Right ventricle myocardium superior (tissue), 1 donor: ENCODE data around the gene SBNO2. TPM values are rescaled to one million over a fixed set of nuclear protein-coding genes. Genes with fewer than 3 reads are reported as not detected.
"Not testable (repeated sequence)": the region's sequence is repeated elsewhere in the genome, so short reads cannot be mapped to it uniquely, and the experiment has no call there.

ENCODE experiments used
- ATAC-seq: fragments of 200-7000 bp; cut with Tn5 transposase; one replicate; pipeline ENCODE4 v1.9.1; 2020; ENCODE audit warnings: mild to moderate bottlenecking; ENCODE audit not compliant: poor library complexity
- DNase-seq: peaks from one replicate; pipeline ENCODE4 v3.0.0-alpha.2; 2020
- intact Hi-C: fragments of 100-400 bp; cut with DNase I; formaldehyde crosslinking; loops from one replicate; pipeline ENCODE4 v1.11.2; 2022
- total RNA-seq: library from RNA; stranded (reverse); fragmentation: NEBNext Ultra II Directional; extraction: Animal tissue kit (Norgen Biotek cat#: 25700); gene quantifications from one replicate; pipeline ENCODE4 v1.2.1, GENCODE V29; 2021
- donor health status: DM: no; HTN: yes; CAD: no; lungs with severe emphysema.

The SBNO2 gene
- total RNA-seq, 1 donor from 2014 or later: 15.1 TPM

DNA sequence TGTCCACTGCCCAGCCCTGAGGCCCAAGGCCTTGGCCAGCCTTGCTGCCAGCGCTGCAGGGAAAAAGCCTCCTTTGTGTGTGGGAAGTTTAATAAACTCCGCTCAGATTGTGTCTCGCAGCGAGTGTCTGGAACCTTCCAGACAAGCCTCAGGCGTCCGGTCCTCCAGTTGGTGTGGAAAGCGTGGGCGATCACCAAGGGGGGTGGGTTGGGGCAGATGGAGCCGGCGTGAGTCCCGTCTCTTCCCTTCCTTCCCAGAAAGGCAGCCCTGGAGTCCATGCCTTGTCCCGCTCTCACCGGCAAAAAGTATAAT lies 36.1 kb upstream of the SBNO2 start:
- DNase-seq (no peak), ATAC-seq (no peak)
- intact Hi-C loops: no loop called here

DNA sequence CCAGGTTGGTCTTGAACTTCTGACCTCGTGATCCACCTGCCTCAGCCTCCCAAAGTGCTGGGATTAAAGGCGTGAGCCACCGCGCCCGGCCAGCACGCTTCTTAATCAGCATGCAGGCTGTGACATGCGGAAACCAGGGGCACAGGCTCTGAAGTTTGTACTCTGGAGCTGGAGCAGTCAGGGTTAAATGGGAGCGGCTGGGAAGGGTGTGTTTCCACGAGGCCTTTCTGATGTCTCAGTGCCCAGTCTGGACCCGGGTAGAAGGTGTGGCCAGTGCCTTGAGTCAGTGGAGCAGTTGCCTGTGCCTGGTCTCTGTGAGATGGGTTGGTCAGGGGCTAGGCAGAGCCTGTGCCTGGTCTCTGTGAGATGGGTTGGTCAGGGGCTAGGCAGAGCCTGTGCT lies 34.8 kb upstream of the SBNO2 start:
- intact Hi-C loops, DNase-seq, ATAC-seq: not testable (repeated sequence)

DNA sequence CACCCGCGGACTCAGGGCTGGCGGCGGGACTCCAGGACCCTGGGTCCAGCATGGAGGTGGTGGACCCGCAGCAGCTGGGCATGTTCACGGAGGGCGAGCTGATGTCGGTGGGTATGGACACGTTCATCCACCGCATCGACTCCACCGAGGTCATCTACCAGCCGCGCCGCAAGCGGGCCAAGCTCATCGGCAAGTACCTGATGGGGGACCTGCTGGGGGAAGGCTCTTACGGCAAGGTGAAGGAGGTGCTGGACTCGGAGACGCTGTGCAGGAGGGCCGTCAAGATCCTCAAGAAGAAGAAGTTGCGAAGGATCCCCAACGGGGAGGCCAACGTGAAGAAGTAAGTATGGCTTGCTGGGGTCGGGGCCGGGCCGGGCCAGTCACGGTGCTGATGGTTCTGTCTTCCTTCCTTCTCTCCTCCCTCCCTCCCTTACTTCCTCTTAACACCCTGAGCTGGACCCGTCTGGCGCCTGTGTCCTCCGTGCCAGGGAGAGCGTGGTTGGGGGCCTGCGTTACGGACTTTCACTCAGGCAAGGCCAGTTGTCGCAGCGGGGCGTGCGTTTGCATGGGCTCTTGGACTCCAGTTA lies 32.9 kb upstream of the SBNO2 start:
- ATAC-seq (peak; percentile 2), DNase-seq (peak; percentile 72)
- intact Hi-C loops: no loop called here

DNA sequence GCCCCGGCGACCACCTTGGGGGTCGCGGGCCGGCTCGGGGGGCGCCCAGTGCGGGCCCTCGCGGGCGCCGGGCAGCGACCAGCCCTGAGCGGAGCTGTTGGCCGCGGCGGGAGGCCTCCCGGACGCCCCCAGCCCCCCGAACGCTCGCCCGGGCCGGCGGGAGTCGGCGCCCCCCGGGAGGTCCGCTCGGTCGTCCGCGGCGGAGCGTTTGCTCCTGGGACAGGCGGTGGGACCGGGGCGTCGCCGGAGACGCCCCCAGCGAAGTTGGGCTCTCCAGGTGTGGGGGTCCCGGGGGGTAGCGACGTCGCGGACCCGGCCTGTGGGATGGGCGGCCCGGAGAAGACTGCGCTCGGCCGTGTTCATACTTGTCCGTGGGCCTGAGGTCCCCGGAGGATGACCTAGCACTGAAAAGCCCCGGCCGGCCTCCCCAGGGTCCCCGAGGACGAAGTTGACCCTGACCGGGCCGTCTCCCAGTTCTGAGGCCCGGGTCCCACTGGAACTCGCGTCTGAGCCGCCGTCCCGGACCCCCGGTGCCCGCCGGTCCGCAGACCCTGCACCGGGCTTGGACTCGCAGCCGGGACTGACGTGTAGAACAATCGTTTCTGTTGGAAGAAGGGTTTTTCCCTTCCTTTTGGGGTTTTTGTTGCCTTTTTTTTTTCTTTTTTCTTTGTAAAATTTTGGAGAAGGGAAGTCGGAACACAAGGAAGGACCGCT lies 32.2 kb upstream of the SBNO2 start:
- ATAC-seq (no peak), DNase-seq (peak; percentile 55)
- intact Hi-C loops: no loop called here

DNA sequence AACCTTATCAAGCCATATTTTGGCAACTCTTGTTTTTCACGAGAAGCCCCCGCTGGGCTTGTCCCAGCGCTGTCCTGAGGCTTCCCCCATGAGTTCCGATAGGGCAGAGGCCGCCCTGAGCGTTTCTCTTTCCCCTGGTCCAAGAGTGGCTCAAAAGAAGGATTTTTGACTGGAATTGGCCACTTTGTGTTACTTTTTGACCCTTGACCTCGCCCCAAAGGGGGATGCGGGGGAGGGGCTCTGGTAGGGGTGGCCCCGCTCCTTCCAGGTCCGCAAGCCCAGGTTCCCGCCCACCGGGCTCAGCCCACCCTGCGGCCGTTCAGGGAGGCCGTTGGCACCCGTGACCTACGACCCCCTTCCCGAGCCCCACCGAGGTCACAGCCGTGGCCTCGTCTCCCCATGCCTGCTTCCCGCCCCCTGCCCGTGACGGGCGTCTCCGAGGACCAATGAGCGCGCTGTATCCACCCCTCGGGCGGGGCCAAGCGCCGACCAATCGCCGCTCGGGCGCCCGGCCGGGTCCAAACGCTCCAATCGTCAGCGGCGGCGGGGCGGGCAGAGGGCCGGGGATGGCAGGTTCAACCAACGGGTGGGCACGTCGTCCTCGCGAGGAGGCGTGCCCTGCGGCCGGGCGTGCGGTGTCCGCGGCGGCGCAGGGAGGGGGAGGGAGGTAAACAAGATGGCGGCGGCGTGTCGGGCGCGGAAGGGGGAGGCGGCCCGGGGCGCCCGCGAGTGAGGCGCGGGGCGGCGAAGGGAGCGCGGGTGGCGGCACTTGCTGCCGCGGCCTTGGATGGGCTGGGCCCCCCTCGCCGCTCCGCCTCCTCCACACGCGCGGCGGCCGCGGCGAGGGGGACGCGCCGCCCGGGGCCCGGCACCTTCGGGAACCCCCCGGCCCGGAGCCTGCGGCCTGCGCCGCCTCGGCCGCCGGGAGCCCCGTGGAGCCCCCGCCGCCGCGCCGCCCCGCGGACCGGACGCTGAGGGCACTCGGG lies 31.3 kb upstream of the SBNO2 start, which contains the start of gene STK11:
Gene STK11, plus strand, starts transcription at position 665 of the 986 bp plus-strand sequence. CDS start 1,136 bp downstream, outside the sequence.
- intact Hi-C loops: no loop called here
- peak; percentile 93 for ATAC-seq
- peak; percentile 100 for DNase-seq

DNA sequence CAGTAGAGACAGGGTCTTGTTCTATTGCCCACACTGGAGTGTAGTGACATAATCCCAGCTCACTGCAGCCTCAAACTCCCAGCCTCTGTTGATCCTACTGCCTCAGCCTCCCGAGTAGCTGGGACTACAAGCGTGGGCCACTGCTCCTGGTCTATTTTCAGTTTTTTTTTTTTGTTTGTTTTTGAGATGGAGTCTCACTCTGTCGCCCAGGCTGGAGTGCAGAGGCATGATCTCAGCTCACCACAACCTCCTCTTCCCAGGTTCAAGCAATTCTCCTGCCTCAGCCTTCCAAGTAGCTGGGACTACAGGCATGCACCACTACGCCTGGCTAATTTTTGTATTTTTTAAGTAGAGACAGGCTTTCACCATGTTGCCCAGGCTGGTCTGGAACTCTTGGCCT lies 26.5 kb upstream of the SBNO2 start:
- ATAC-seq, intact Hi-C loops, DNase-seq: not testable (repeated sequence)

DNA sequence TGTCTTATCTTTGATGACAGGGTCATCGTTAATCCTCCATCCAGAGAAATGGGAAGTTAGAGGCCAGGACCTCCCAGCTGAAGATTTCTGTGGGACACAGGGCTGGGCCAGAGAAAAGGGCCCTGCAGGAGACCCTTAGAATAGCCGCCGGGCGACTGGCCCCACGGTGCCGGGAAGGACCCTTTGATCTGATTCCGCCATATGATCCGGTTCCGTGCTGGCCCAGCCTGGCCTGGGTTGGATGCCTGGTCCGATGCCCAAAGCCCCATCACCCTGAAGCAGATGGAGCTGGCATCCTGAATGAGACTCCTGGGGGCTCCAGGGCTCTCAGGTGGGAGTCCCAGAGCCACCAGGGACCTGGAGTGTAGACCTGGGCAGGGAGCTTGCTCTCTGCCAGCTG lies 25.5 kb upstream of the SBNO2 start:
- DNase-seq (no peak), ATAC-seq (no peak)
- intact Hi-C loops: no loop called here

DNA sequence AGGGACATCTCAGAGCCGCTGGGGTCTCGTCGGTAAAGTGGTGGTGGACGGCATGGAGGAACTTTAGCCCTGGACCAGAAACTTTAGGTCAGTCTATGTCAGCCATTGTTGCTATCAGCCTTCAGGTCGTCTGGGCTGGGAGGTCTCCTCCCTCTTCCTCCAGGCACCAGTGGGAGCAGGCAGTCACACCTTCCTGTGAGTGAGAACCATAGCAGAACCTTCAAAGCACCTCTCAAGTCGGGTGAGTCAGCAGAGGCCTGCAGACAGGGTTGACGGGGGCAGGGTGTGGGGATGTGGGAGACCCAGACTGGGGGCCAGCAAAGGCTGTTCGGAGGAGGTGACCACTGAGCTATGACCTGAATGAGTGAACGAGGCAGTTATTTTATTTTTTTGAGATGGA lies 15.4 kb upstream of the SBNO2 start:
- intact Hi-C loops: no loop called here
- no peak for DNase-seq
- no peak for ATAC-seq

DNA sequence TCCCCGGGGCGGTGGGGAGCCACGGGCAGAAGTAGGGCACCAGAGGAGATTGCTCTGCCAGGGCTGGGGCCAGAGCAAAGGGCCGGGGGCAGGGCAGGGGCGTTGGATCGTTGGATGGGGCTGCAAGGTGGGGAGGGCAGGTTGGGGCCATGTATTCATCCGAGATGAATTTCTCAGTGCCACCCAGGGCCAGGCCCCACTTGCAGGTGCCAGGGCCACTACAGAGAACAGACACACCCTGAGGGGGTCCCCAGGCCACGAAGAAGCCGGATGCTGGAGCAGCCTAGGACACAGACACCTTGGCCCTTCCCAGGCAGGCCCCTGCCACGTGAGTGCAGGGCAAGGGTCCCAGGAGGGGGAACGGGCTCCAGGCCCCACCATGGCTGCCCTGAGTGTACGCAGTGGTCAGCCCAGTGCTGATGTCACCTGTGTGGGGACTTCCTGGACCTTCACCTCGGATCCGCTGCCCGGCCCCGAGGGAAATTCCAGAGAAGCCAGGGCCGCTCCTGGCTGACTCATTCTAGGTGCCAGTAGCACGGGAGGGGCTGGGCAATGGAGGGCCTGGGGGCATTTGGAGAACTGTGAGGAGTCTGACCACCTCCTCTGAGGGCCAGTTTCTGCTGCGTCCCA lies 9.6 kb upstream of the SBNO2 start:
- no peak for ATAC-seq
- DNase-seq: no peak
- intact Hi-C loops: no loop called here

DNA sequence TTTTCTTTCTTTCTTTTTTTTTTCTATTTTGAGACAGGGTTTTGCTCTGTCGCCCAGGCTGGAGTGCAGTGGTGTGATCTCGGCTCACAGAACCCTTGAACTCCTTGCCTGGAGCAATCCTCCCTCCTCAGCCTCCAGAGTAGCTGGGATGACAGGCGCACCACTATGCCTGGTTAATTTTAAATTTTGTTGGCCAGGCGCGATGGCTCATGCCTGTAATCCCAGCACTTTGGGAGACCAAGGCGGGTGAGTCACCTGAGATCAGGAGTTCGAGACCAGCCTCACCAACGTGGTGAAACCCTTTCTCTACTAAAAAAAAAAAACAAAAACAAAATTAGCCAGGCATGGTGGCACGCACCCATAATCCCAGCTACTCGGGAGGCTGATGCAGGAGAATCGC lies 8.7 kb upstream of the SBNO2 start:
- ATAC-seq: no peak
- intact Hi-C loops: no loop called here
- DNase-seq: no peak

DNA sequence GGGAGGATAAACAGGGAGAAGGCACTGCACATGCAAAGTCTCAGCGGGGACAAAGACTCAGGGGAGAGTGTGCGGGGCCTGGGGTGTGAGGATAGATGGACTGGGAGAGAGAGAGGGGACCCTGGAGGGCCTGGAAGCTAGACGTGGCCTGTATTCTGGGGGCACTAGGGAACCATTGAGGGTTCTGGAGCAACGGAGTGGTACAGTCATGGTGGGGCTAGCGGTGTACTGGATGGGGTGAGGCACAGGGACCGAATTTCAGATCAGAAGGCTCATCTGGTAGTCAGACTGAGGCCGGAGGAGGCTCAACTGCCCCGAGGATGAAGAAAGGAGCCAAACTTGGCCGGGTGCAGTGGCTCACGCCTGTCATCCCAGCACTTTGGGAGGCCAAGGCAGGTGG lies 8.0 kb upstream of the SBNO2 start:
- intact Hi-C loops: no loop called here
- no peak for ATAC-seq
- DNase-seq: no peak

DNA sequence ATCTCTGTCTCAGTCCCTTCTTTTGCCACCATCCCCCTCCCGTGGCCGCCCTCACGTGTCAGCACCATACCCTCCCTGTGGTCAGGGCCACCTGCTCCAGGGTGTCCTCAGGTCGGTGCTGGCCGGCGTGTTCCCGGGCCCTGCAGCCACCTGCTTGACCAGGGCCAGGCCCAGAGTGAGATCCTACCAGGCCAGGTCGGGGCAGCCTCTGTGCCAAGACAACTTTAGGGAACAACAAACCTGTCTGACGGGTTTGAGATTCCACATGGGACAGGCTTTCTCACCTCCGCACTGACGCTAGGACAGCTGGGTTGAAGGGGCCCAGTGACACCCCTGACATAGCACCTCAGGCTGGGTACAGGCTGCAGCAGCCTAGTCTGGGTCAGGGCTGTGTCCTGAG lies 7.5 kb upstream of the SBNO2 start:
- intact Hi-C loops: no loop called here
- DNase-seq (no peak), ATAC-seq (no peak)

DNA sequence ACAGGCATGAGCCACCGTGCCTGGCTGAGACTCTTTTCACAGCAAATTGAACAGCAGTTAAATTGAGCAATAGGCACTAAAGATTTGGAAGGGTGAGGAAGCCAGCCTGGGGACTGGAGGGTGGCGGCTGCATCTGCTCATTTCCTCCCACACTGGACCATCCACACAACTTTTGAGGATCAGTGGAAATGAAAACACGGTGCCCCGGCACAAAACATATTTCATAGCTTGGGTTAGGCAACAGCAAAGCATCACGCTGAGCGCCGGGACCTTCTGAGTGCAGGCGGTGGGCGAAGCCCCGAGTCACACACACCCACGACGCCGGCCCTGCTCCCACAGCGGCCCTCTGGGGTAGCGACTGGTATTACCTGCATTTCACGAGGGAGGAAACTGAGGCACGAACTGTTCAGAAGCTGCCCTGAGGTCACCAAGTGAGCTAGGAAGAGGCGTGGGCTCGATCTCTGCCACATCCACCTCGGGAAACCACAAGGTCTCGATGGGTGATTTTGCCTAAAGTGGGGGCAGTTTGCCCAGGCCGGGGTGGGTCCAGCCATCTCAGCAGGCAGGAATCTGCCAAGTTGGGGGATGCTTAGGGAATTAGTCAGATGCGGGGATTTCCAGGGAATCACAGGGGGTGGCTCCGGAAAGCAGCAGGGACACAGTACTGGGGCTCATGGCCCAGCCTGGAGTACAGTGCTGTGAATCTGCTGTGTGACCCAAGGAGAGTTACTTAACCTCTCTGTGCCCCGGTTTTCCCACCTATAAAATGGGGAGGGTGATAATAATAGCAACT lies 3.5 kb upstream of the SBNO2 start:
- no peak for ATAC-seq
- DNase-seq: peak; percentile 48
- intact Hi-C loops: no loop called here

DNA sequence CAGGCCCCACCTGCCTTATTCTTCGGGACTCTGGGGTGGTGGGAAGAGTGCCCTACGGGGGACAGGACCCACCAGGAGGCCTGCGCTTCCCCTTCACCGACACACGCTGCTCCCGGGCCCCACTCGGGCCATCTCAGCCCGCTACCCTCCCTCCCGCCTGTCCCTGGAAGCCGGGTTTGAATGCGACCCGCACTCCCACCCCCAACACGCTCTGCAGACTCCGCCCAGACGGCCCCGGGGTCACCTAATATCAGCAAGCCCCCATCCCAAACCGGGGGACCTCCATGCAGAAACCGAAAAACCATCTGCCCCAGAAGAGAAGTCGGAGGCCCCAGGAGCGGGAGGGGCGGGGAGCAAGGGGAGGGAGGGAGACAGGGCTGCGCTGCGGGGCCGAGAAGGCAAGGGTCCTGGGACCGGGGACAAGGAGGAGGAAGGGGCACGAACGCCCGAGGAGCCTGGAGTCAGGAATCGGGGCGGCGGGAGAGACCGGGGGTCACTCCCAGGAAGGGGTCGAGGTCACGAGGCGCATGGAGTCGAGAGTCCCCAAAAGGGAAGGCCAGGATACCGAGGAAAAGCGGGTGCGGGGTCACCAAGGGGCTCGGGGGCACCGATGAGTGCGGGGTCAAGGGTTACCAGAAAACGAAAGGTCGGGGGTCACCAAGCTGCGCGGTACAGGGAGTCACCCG lies 766 bp downstream of the SBNO2 start:
- no peak for DNase-seq
- peak; percentile 9 for ATAC-seq
- intact Hi-C loops: no loop called here

DNA sequence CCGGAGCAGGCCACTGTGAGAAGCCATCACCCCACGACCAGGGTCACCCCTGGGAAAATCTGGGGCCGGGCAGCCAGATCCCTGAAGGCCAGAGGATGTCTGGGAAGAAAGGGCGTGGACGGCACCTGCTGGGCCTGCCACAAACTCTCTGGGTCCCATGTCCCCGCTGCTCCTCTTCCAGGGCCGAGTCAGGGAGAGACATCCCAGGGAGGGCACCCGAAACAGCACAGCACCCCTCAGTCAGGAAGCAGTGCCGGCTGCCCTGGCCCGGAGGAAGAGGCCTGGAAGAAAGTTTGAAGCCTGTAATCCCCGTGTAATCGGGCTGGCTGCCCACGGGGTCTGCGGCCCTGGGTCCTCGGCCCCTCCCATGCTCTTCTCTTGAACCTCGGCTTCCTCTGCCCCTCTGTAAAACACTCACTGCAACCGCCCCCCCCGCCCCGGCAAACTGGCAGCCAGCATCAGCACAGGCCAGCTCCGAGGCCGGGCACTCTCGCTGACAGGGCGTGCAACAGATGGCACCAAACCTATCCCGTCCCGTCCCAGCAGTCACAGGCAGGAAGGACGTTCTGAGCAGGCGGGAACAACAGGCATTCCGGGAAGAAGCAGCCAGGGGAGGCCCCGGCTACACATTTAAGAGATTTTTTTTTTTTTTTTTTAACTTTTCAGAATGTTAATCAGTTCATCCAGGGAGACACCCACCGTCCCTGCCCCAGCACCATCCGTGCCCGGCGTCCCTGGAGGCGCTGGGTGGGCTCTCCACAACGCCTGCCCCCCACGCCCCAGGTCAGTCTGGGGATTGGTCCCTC lies 1.5 kb downstream of the SBNO2 start:
- ATAC-seq (peak; percentile 61), DNase-seq (peak; percentile 77)
- intact Hi-C loops: no loop called here

DNA sequence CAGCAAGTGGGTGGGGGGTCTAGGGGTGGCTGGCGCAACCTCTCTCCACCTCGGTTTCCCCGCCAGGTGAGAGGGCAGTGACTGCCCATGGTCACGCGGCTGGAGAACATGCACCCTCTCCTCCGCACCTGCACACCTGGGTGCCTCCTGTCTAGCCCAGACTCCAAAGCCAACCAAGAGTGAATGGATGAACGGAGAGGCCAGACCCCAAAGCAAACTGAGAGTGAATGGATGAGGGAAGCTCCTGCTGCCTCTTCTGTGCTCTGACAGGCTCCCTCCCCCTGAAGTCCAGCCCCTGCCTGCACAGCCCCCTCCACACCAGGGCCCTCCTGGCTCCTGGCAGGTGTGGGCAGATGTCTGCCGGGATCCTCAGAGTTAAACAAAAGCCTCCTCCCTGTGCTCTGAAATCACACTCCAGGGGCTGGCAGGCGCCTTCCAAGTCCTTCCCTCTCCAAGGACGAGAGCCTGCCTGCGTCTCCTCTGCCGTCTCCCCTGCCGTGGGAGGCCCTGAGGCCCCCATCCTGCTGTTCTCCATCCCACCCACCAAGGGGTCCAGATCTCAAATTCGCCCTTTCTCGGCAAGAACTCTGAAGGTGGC lies 2.2 kb downstream of the SBNO2 start:
- DNase-seq (no peak), ATAC-seq (no peak)
- intact Hi-C loops: no loop called here
